Measurements from ENCODE around the gene CTXN3.
"Not testable (repeated sequence)": the region's sequence is repeated elsewhere in the genome, so short reads cannot be mapped to it uniquely, and the experiment has no call there.

Gene CTXN3

DNA sequence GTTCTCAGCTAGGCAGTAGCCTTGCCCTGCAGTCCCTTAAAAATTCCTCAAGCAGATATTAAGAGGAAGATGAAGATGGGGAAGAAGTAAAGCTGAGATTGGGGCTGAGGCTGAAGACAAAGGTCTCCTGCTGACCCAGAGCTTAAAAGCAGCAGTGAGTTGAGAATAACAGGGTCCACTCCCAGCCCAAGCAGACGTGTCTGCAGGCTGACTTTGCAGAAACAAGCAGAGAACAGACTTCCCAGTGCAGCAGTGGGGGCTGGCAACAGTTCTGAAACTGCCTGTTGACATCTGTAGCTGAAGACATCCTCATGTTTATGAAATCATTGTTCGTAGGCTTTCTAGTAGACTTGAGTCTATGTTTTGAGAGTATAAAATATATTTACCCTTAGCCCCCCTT, 1.1 kb downstream of the CTXN3 start:
- in situ Hi-C loops (cut with MboI; ENCODE audit: low sequenced_read_pairs): no loop called here

- in situ Hi-C loops (cut with MboI; ENCODE audit: low sequenced_read_pairs): no loop called here
Observed at GRCh38 chr5:127650649-127651048, 1.8 kb downstream of the CTXN3 start.

DNA sequence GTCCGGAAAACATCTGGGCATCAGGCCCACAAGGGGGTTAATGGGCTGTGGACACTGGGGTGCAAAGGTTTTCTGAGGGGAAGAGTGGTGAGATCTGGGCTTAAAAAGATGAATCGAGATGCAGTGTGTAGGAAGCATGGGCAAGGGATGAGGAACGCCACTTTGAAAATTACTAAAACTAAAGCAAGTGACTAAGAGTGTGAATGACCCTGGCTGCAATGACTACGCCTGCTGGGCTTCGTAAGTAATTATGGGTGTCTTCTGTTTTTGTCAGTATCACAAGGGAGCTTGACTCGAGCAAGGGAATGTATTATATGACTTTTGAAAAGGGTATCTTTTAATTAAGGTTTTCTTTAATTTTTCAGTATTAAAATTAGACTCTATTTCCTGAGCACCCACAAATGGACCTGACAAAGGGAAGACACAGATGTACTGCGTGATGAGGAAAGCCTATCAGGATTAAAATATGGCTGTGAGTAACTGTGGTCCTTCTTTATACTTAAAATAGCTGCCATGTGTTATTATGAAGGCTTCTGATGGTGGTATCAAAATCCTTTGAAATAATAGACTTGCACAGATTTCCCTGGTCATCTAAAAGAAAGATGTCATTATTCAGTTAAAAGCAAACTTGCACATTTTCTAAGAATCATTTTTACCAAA, 4.2 kb downstream of the CTXN3 start:
- in situ Hi-C loops (cut with MboI; ENCODE audit: low sequenced_read_pairs): no loop called here

- in situ Hi-C loops (cut with MboI; ENCODE audit: low sequenced_read_pairs): no loop called here
Observed at GRCh38 chr5:127656825-127657224, 7.9 kb downstream of the CTXN3 start.

GRCh38 chr5:127660047-127660733, 11.3 kb downstream of the CTXN3 start:
- in situ Hi-C loops (cut with MboI; ENCODE audit: low sequenced_read_pairs): no loop called here

GRCh38 chr5:127664093-127664492, 15.2 kb downstream of the CTXN3 start:
- in situ Hi-C loops (cut with MboI; ENCODE audit: low sequenced_read_pairs): no loop called here

DNA sequence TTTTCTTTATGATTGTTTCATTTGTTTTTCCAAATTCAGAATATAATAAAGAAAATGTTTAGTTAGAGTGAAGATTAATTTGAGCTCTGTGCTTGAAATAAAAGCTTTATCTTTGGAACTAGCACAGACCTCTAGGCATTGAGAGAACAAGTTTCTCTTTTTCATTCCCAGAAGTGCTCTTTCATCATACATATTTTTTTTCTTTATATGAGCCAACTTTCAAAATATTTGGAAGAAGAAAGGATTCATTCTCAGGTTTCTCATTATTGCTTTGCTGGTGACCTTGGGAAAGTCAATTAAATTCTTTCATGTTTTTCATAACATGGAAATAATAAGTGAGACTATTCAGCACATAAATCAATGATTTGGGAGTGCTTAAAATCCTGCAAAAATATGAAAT, 16.8 kb downstream of the CTXN3 start:
- in situ Hi-C loops (cut with MboI; ENCODE audit: low sequenced_read_pairs): no loop called here

GRCh38 chr5:127666043-127666716, 17.3 kb downstream of the CTXN3 start:
- in situ Hi-C loops (cut with MboI; ENCODE audit: low sequenced_read_pairs): no loop called here

DNA sequence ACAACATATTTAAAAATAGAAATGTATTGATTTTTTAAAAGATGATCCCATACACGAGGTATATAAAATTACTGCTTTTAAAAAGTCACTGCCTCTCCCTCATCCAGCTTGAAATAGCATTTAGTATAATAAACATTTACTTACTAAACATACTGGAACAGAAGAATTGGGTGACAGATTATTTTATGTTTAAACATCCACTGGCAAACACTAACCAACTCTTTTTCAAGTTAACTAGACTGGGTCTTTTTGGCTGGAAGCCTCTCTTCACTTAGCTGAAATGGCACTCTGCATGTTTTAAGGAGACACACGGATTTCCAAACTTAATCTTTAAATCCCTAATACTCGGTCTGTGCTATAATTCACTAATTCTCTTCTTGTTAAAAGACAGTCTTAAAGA, 19.0 kb downstream of the CTXN3 start:
- in situ Hi-C loops (cut with MboI; ENCODE audit: low sequenced_read_pairs): no loop called here

- in situ Hi-C loops (cut with MboI; ENCODE audit: low sequenced_read_pairs): no loop called here
Observed at GRCh38 chr5:127671218-127671617, 22.3 kb downstream of the CTXN3 start.

- in situ Hi-C loops (cut with MboI; ENCODE audit: low sequenced_read_pairs): no loop called here
Observed at GRCh38 chr5:127673117-127673800, 24.4 kb downstream of the CTXN3 start.

DNA sequence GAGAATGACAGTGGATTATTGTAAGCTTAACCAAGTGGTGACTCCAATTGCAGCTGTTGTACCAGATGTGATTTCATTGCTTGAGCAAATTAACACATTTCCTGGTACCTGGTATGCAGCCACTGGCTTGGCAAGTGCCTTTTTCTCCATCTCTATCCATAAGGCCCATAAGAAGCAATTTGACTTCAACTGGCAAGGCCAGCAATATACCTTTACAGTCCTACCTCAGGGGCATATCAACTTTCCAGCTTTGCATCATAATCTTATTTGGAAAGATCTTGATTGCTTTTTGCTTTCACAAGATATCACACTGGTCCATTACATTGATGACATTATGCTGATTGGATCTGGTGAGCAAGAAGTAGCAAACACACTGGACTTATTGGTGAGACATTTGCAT, 28.1 kb downstream of the CTXN3 start:
- in situ Hi-C loops (cut with MboI; ENCODE audit: low sequenced_read_pairs): not testable (repeated sequence)

- in situ Hi-C loops (cut with MboI; ENCODE audit: low sequenced_read_pairs): not testable (repeated sequence)
Observed at GRCh38 chr5:127679691-127680330, 30.9 kb downstream of the CTXN3 start.

GRCh38 chr5:127680595-127680994, 31.7 kb downstream of the CTXN3 start:
- in situ Hi-C loops (cut with MboI; ENCODE audit: low sequenced_read_pairs): no loop called here

GRCh38 chr5:127683008-127683407, 34.1 kb downstream of the CTXN3 start:
- in situ Hi-C loops (cut with MboI; ENCODE audit: low sequenced_read_pairs): no loop called here

- in situ Hi-C loops (cut with MboI; ENCODE audit: low sequenced_read_pairs): no loop called here
Observed at GRCh38 chr5:127684726-127685467, 36.0 kb downstream of the CTXN3 start.

DNA sequence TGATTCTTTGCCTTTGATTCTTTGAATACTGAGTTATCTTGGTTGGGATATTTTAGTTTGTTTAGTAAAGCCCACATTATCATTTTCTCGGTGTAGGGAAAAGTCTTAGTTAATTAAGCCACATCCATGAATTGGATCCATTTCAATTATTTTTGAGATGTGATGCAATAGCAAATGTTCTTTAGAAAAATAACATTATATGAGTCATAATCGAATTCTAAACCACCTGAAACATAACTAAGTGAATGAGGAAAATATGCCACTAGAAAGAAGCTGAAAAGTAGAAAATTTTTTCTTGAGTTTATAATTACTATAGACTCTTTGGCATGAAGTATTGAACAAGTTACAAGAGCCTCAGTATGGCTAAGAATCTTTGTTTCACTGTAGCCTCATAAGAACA, 36.8 kb downstream of the CTXN3 start:
- in situ Hi-C loops (cut with MboI; ENCODE audit: low sequenced_read_pairs): no loop called here

DNA sequence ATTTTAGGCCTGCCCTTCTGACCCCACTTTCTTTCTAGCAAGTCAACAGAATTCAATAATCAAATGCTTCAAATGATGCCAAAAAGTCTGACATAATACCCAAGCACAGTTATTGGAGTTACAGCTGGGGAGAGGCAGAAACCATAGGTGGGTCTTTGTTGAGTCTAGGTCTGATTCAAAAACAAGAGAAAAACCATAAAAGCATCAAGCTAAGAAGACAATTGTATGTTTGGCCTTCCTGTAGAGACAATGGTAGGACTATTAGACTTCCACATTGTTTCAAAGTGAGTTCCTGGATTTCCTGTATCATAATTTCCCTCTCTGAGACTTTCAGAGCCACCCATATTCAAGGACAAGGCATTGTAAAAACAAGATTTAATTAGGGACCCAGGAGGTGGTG, 37.5 kb downstream of the CTXN3 start:
- in situ Hi-C loops (cut with MboI; ENCODE audit: low sequenced_read_pairs): no loop called here

- in situ Hi-C loops (cut with MboI; ENCODE audit: low sequenced_read_pairs): no loop called here
Observed at GRCh38 chr5:127694518-127695171, 45.8 kb downstream of the CTXN3 start.

GRCh38 chr5:127695346-127695745, 46.5 kb downstream of the CTXN3 start:
- in situ Hi-C loops (cut with MboI; ENCODE audit: low sequenced_read_pairs): no loop called here

Data from hTERT RPE-1 (cell line).